Uterus (tissue), 2 donors: ENCODE results near the gene TBX5.

ENCODE experiments used
- POLR2A ChIP-seq, 2 donors: fragments of 450-650 bp; IDR thresholded peaks; one replicate each; pipeline ENCODE4 v1.6.1; 2016; ENCODE audit warnings: antibody characterized with exemption in 2 of 2, mild to moderate bottlenecking in 1 of 2, moderate library complexity in 1 of 2
- TF ChIP-seq, protein P1 (sequence below), 4 experiments: fragments of 200-600 bp in 2 of 4; fragments of 450-650 bp in 2 of 4; sonication (generic) in 2 of 4; IDR thresholded peaks; one replicate each; pipeline ENCODE4 v1.5.1; 2016 to 2019; ENCODE audit warnings: antibody characterized with exemption in 4 of 4, mild to moderate bottlenecking in 2 of 4, moderate library complexity in 1 of 4

DNA sequence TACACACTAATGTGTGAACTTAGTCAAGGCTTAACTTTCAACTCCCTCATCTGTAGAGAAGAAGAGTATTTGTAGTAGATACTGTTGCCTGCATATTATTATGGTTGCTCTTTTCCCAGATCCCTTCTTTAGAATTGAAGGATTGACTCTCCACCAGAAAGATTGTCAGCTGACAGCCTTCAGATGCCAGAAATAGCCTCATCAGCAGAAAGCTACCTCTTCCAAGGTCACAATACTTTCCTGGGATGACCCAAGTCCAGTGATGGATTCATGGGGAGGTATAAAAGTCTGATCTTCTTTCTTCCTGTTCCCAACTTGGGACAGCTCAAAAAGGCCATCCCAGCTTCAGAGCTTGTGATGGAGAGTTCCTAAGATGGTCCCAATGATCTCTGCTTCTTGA is 78.2 kb downstream of the TBX5 start:
- TF ChIP-seq POLR2A (IDR thresholded peaks at IDR 0.05) = no peak
- TF ChIP-seq, protein P1, sequence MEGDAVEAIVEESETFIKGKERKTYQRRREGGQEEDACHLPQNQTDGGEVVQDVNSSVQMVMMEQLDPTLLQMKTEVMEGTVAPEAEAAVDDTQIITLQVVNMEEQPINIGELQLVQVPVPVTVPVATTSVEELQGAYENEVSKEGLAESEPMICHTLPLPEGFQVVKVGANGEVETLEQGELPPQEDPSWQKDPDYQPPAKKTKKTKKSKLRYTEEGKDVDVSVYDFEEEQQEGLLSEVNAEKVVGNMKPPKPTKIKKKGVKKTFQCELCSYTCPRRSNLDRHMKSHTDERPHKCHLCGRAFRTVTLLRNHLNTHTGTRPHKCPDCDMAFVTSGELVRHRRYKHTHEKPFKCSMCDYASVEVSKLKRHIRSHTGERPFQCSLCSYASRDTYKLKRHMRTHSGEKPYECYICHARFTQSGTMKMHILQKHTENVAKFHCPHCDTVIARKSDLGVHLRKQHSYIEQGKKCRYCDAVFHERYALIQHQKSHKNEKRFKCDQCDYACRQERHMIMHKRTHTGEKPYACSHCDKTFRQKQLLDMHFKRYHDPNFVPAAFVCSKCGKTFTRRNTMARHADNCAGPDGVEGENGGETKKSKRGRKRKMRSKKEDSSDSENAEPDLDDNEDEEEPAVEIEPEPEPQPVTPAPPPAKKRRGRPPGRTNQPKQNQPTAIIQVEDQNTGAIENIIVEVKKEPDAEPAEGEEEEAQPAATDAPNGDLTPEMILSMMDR (IDR thresholded peaks at IDR 0.05) = no peak
